ENCODE results near the gene RFFL. TPM values are rescaled to one million over a fixed set of nuclear protein-coding genes. Genes with fewer than 3 reads are reported as not detected.
"Not testable (repeated sequence)": the region's sequence is repeated elsewhere in the genome, so short reads cannot be mapped to it uniquely, and the experiment has no call there.

The RFFL gene
- total and polyA plus RNA-seq, 2 of the 4 experiments (the other 2 are of a cell fraction) = 11.6 to 19.2 TPM

DNA sequence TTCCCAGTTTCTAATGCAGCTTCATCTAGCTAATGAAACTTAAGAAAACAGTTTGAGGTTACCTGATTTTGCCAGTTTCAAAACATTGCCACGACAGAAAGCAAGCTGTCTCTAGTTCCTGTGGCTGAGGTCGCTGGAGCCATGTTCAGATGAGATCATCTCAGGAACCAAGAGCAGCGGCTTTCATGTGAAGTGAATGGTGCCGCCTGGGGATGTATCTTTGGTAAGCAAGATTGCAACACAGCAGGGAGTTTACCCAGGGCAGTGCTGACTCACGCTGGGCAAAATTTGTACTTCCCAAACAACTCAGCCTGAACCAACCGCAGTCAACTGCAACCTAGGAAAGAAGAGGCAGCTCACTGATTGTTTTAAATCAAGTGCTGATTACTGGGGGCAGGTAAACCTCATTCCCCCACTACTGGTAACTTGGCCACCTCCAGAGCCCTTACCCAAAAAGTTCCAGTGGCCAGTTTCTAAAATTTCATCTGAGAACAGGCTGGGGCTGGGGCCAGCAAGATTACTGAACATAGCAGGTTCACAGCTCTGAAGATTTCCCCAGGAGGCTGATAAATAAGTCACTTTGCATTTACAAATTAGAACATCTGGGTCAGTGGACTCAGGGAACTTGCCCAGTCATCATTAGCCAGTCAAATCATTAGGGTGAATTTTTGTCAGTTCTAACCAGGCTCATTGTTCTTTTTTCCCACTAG lies at the start of gene RFFL (continued):
- TF ChIP-seq MXI1 (IDR thresholded peaks at IDR 0.05; ENCODE audit: borderline replicate concordance, low read depth, low read length) (no peak), POLR2A (IDR thresholded peaks at IDR 0.05; ENCODE audit: low read depth, low read length) (peak; percentile 73), CEBPB (IDR thresholded peaks at IDR 0.05; ENCODE audit: low read depth, low read length) (peak; percentile 100), CHD1 (IDR thresholded peaks at IDR 0.05; ENCODE audit: low read depth, low read length) (no peak), MAFK (IDR thresholded peaks at IDR 0.05; ENCODE audit: low read depth, low read length) (peak; percentile 61)

DNA sequence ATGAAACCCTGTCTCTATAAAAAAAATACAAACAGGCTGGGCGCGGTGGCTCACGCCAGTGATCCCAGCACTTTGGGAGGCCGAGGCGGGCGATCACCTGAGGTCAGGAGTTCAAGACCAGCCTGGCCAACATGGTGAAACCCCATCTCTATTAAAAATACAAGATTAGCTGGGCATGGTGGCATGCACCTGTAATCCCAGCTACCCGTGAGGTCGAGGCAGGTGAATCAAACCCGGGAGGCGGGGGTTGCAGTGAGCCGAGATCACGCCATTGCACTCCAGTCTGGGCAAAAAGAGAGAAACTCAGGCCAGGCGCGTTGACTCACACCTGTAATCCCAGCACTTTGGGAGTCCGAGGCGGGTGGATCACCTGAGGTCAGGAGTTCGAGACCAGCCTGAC lies 47.3 kb upstream of the RFFL start:
- H3K4me2 ChIP-seq (ENCODE audit: low read depth, low read length); POLR2A ChIA-PET (ENCODE audit: unreplicated experiment); H2BK5ac ChIP-seq (ENCODE audit: low read depth, low read length, poor library complexity, severe bottlenecking); H2AK9ac ChIP-seq (replicated peaks; ENCODE audit: low read depth, low read length, poor library complexity); H3K9me3 ChIP-seq (ENCODE audit: control insufficient read depth, insufficient read depth, low read length); H3K4me1 ChIP-seq (ENCODE audit: control insufficient read depth, insufficient read depth, low read length); dilution Hi-C loops (cut with HindIII; ENCODE audit: low sequenced_read_pairs, unreplicated experiment); H4K8ac ChIP-seq (ENCODE audit: low read depth in 2 of 2, low read length in 2 of 2); DNase-seq; H3K23ac ChIP-seq (ENCODE audit: low read depth, low read length); H2AK5ac ChIP-seq (ENCODE audit: low read depth, low read length); CTCF ChIA-PET; H3K4me3 ChIP-seq (ENCODE audit: insufficient read depth, low read depth, low read length); H2BK20ac ChIP-seq (ENCODE audit: low read depth, low read length); H3K18ac ChIP-seq (ENCODE audit: low read depth, low read length); H2AFZ ChIP-seq (replicated peaks; ENCODE audit: low read length, poor library complexity); H4K20me1 ChIP-seq (ENCODE audit: insufficient read depth, low read length); H3K27me3 ChIP-seq (ENCODE audit: control insufficient read depth, insufficient read depth, low read length); H4K91ac ChIP-seq (ENCODE audit: insufficient read depth, low read depth, low read length); BruUV-seq (replicated peaks); H3K9ac ChIP-seq (ENCODE audit: low read depth, low read length); H4K5ac ChIP-seq (ENCODE audit: low read depth, low read length); intact Hi-C loops (cut with micrococcal nuclease); H3K14ac ChIP-seq (replicated peaks; ENCODE audit: low read depth, low read length); H3K4ac ChIP-seq (ENCODE audit: low read depth, low read length); H2BK15ac ChIP-seq (ENCODE audit: low read depth, low read length); H3K56ac ChIP-seq (ENCODE audit: extremely low read depth, insufficient read depth, low read length); H3K27ac ChIP-seq (ENCODE audit: insufficient read depth, low read length); ATAC-seq (ENCODE audit: low read depth); H3K9me1 ChIP-seq (ENCODE audit: insufficient read depth, low read length); H2BK120ac ChIP-seq (ENCODE audit: low read depth, low read length): not testable (repeated sequence)
- peaks cover 15% of the 10 kb centered on the region for H3K36me3 ChIP-seq (ENCODE audit: control insufficient read depth, insufficient read depth, low read length)
- peaks cover 29 to 30% of the 10 kb centered on the region in 2 experiments for H3K79me1 ChIP-seq (ENCODE audit: low read depth in 1 of 2, low read length in 2 of 2)
- in situ Hi-C loops (cut with MboI; ENCODE audit: low sequenced_read_pairs) = loop anchor here (25.0 kb wide), 2 partner anchors 473 to 848 kb away; partner anchors contain the start of genes CCL2 and CCL7
- 87% methylated on average over 3 of the region's 17 CpGs; no CpG with 5 or more reads in 1 of the 2 experiments for WGBS, 2 experiments (ENCODE audit: extremely low coverage in 2 of 2, insufficient read length in 1 of 2)
